ENCODE data around the gene SH3D19.

The SH3D19 gene

GRCh38 chr4:151133311-151133710 lies 192.1 kb downstream of the SH3D19 start:
- DNase-seq, result no peak
- H3K36me3 Mint-ChIP-seq, result no peaks in the 10 kb centered on the region
- no peaks in the 10 kb centered on the region for H3K4me1 Mint-ChIP-seq
- no peaks in the 10 kb centered on the region for H3K27me3 Mint-ChIP-seq
- no peak overlapping the region for H3K4me3 Mint-ChIP-seq
- no peak overlapping the region for H3K27ac Mint-ChIP-seq
- no peaks in the 10 kb centered on the region for H3K9me3 Mint-ChIP-seq
- ATAC-seq (replicated peaks), result no peak

- no peaks in the 10 kb centered on the region for H3K4me1 Mint-ChIP-seq
- H3K27me3 Mint-ChIP-seq, result no peaks in the 10 kb centered on the region
- peaks cover 0 to 8% of the 10 kb centered on the region in 2 donors for H3K36me3 Mint-ChIP-seq
- H3K9me3 Mint-ChIP-seq, result no peaks in the 10 kb centered on the region
- DNase-seq, result no peak
- H3K4me3 Mint-ChIP-seq, result no peak overlapping the region
- H3K27ac Mint-ChIP-seq, result no peak overlapping the region
- no peak for ATAC-seq (replicated peaks)
Observed at GRCh38 chr4:151129796-151130195, 195.6 kb downstream of the SH3D19 start.

- DNase-seq, result peak; percentile 24
- peak overlapping the region; percentile 16 for H3K27ac Mint-ChIP-seq
- H3K36me3 Mint-ChIP-seq, result peaks cover 9 to 14% of the 10 kb centered on the region in 2 donors
- H3K9me3 Mint-ChIP-seq, result no peaks in the 10 kb centered on the region
- H3K27me3 Mint-ChIP-seq, result no peaks in the 10 kb centered on the region
- peak; percentile 79 for ATAC-seq (replicated peaks)
- H3K4me1 Mint-ChIP-seq, result no peaks in the 10 kb centered on the region
- H3K4me3 Mint-ChIP-seq, result no peak overlapping the region
Observed at GRCh38 chr4:151117371-151117962, 207.9 kb downstream of the SH3D19 start.

- H3K9me3 Mint-ChIP-seq, result no peaks in the 10 kb centered on the region
- no peak for ATAC-seq (replicated peaks)
Observed at GRCh38 chr4:151114986-151115385, 210.4 kb downstream of the SH3D19 start.

GRCh38 chr4:151114338-151114737 lies 211.1 kb downstream of the SH3D19 start:
- no peaks in the 10 kb centered on the region for H3K9me3 Mint-ChIP-seq
- H3K4me1 Mint-ChIP-seq, result no peaks in the 10 kb centered on the region
- DNase-seq (no peak), ATAC-seq (replicated peaks) (no peak)
- H3K27me3 Mint-ChIP-seq, result no peaks in the 10 kb centered on the region
- H3K36me3 Mint-ChIP-seq, result peaks cover 9 to 14% of the 10 kb centered on the region in 2 donors
- H3K4me3 Mint-ChIP-seq, result no peak overlapping the region
- no peak overlapping the region for H3K27ac Mint-ChIP-seq

More at GRCh38 chr4:151114986-151115385, 210.4 kb downstream of the SH3D19 start:
- no peak overlapping the region for H3K27ac Mint-ChIP-seq
- H3K36me3 Mint-ChIP-seq, result peaks cover 9 to 14% of the 10 kb centered on the region in 2 donors
- no peaks in the 10 kb centered on the region for H3K27me3 Mint-ChIP-seq
- H3K4me1 Mint-ChIP-seq, result no peaks in the 10 kb centered on the region
- no peak overlapping the region for H3K4me3 Mint-ChIP-seq
- DNase-seq, result no peak

GRCh38 chr4:151110236-151110635 lies 215.2 kb downstream of the SH3D19 start:
- no peak overlapping the region for H3K4me3 Mint-ChIP-seq
- peaks cover 0 to 2% of the 10 kb centered on the region in 2 donors for H3K4me1 Mint-ChIP-seq
- ATAC-seq (replicated peaks), result no peak
- H3K27me3 Mint-ChIP-seq, result no peaks in the 10 kb centered on the region
- DNase-seq, result no peak
- no peak overlapping the region for H3K27ac Mint-ChIP-seq
- H3K9me3 Mint-ChIP-seq, result no peaks in the 10 kb centered on the region
- H3K36me3 Mint-ChIP-seq, result peaks cover 26 to 43% of the 10 kb centered on the region in 2 donors

GRCh38 chr4:151107063-151107462 lies 218.3 kb downstream of the SH3D19 start:
- H3K27ac Mint-ChIP-seq, result no peak overlapping the region
- peaks cover 30 to 46% of the 10 kb centered on the region in 2 donors for H3K36me3 Mint-ChIP-seq

GRCh38 chr4:151105454-151106032 lies 219.9 kb downstream of the SH3D19 start:
- H3K27me3 Mint-ChIP-seq, result no peaks in the 10 kb centered on the region
- no peak for ATAC-seq (replicated peaks)
- H3K36me3 Mint-ChIP-seq, result peaks cover 40 to 57% of the 10 kb centered on the region in 2 donors
- peaks cover 10 to 28% of the 10 kb centered on the region in 2 donors for H3K4me1 Mint-ChIP-seq
- H3K4me3 Mint-ChIP-seq, result no peak overlapping the region
- H3K27ac Mint-ChIP-seq, result no peak overlapping the region
- H3K9me3 Mint-ChIP-seq, result no peaks in the 10 kb centered on the region
- no peak for DNase-seq

More at GRCh38 chr4:151107063-151107462, 218.3 kb downstream of the SH3D19 start:
- DNase-seq (no peak), ATAC-seq (replicated peaks) (no peak)
- Mint-ChIP-seq H3K27me3 (no peaks in the 10 kb centered on the region), H3K4me1 (peaks cover 7 to 17% of the 10 kb centered on the region in 2 donors), H3K4me3 (no peak overlapping the region), H3K9me3 (no peaks in the 10 kb centered on the region)

GRCh38 chr4:151104621-151105020 lies 220.8 kb downstream of the SH3D19 start:
- no peaks in the 10 kb centered on the region for H3K27me3 Mint-ChIP-seq
- no peaks in the 10 kb centered on the region for H3K9me3 Mint-ChIP-seq
- DNase-seq (no peak), ATAC-seq (replicated peaks) (no peak)
- H3K36me3 Mint-ChIP-seq, result peaks cover 48 to 65% of the 10 kb centered on the region in 2 donors
- H3K4me3 Mint-ChIP-seq, result no peak overlapping the region
- no peak overlapping the region for H3K27ac Mint-ChIP-seq
- H3K4me1 Mint-ChIP-seq, result peaks cover 10 to 32% of the 10 kb centered on the region in 2 donors

GRCh38 chr4:151103758-151104157 lies 221.6 kb downstream of the SH3D19 start:
- H3K27me3 Mint-ChIP-seq, result no peaks in the 10 kb centered on the region
- ATAC-seq (replicated peaks) (no peak), DNase-seq (no peak)
- no peak overlapping the region for H3K27ac Mint-ChIP-seq
- peaks cover 10 to 32% of the 10 kb centered on the region in 2 donors for H3K4me1 Mint-ChIP-seq
- no peaks in the 10 kb centered on the region for H3K9me3 Mint-ChIP-seq
- H3K4me3 Mint-ChIP-seq, result no peak overlapping the region
- H3K36me3 Mint-ChIP-seq, result peaks cover 49 to 64% of the 10 kb centered on the region in 2 donors

- Mint-ChIP-seq H3K27ac (peak overlapping the region; percentile 100), H3K27me3 (peaks cover 0 to 5% of the 10 kb centered on the region in 2 donors), H3K4me3 (peak overlapping the region; percentile 91 to 97), H3K4me1 (peaks cover 21 to 58% of the 10 kb centered on the region in 2 donors), H3K9me3 (no peaks in the 10 kb centered on the region), H3K36me3 (peaks cover 29 to 37% of the 10 kb centered on the region in 2 donors)
- ATAC-seq (replicated peaks), result no peak
- DNase-seq, result no peak
Observed at GRCh38 chr4:151100531-151100930, 224.9 kb downstream of the SH3D19 start.

GRCh38 chr4:151099976-151100417 lies 225.4 kb downstream of the SH3D19 start:
- peaks cover 22 to 59% of the 10 kb centered on the region in 2 donors for H3K4me1 Mint-ChIP-seq
- H3K36me3 Mint-ChIP-seq, result peaks cover 29 to 36% of the 10 kb centered on the region in 2 donors

GRCh38 chr4:151099229-151099975 lies 226.0 kb downstream of the SH3D19 start, which contains the start of gene RPS3A:
Gene RPS3A, plus strand, starts transcription at chr4:151099628. Its CDS starts 25 bp downstream, at chr4:151099653.
- peak; percentile 99 for DNase-seq
- no peaks in the 10 kb centered on the region for H3K9me3 Mint-ChIP-seq
- H3K4me1 Mint-ChIP-seq, result peaks cover 21 to 59% of the 10 kb centered on the region in 2 donors
- ATAC-seq (replicated peaks), result peak; percentile 90 to 91
- H3K4me3 Mint-ChIP-seq, result peak within 1 kb of the TSS; percentile 91 to 97
- H3K27me3 Mint-ChIP-seq, result peaks cover 0 to 13% of the 10 kb centered on the region in 2 donors
- peak within 1 kb of the TSS; percentile 100 for H3K27ac Mint-ChIP-seq
- peaks cover 26 to 32% of the 10 kb centered on the region in 2 donors for H3K36me3 Mint-ChIP-seq

More at GRCh38 chr4:151099976-151100417, 225.4 kb downstream of the SH3D19 start:
- DNase-seq, result no peak
- Mint-ChIP-seq H3K4me3 (peak overlapping the region; percentile 91 to 97), H3K9me3 (no peaks in the 10 kb centered on the region), H3K27me3 (peaks cover 0 to 11% of the 10 kb centered on the region in 2 donors), H3K27ac (peak overlapping the region; percentile 100)
- peak in 1 of 2 donors; percentile 1 for ATAC-seq (replicated peaks)

GRCh38 chr4:151098979-151099228 lies 226.5 kb downstream of the SH3D19 start:
- H3K9me3 Mint-ChIP-seq, result no peaks in the 10 kb centered on the region
- DNase-seq (no peak), ATAC-seq (replicated peaks) (no peak)
- H3K4me3 Mint-ChIP-seq, result peak overlapping the region; percentile 91 to 97
- peak overlapping the region; percentile 100 for H3K27ac Mint-ChIP-seq
- H3K4me1 Mint-ChIP-seq, result peaks cover 21 to 57% of the 10 kb centered on the region in 2 donors
- H3K36me3 Mint-ChIP-seq, result peaks cover 24 to 32% of the 10 kb centered on the region in 2 donors
- peaks cover 0 to 13% of the 10 kb centered on the region in 2 donors for H3K27me3 Mint-ChIP-seq

Data from stimulated activated naive B cell treated with anti-CD40 and anti-IgM and Interleukin-4, amounts not matched to agents 10 μg/mL and 1 μg/mL and 100 μg/mL, for 72 hours (primary cell).